Measurements from ENCODE around the gene CEP112. TPM values are rescaled to one million over a fixed set of nuclear protein-coding genes. Genes with fewer than 3 reads are reported as not detected.

The CEP112 gene
- total and polyA plus RNA-seq, 2 of the 13 experiments (the other 11 are each of a cell fraction or from before 2014, with no cell fraction given), result 1.2 to 3.4 TPM

DNA sequence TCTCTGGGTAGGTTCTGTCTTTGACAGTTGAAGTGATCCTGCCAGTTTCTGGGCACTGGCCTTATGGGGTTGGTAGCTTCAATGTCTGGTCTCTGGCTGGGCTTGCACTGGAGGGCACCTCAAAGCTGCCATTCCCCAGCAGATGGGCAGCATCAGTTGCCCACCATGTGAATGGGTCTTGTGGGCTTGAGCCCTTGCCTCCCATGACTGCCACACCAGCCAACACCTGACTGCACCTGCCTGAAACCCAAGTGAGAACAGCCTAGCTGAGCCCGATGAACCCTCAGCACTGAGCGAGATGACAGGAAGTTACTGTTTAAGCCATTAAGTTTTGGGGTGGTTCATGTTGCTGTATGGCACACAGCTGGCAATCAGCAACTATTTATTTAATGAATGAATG, 561.4 kb downstream of the CEP112 start (continued):
- TF ChIP-seq, protein P1, sequence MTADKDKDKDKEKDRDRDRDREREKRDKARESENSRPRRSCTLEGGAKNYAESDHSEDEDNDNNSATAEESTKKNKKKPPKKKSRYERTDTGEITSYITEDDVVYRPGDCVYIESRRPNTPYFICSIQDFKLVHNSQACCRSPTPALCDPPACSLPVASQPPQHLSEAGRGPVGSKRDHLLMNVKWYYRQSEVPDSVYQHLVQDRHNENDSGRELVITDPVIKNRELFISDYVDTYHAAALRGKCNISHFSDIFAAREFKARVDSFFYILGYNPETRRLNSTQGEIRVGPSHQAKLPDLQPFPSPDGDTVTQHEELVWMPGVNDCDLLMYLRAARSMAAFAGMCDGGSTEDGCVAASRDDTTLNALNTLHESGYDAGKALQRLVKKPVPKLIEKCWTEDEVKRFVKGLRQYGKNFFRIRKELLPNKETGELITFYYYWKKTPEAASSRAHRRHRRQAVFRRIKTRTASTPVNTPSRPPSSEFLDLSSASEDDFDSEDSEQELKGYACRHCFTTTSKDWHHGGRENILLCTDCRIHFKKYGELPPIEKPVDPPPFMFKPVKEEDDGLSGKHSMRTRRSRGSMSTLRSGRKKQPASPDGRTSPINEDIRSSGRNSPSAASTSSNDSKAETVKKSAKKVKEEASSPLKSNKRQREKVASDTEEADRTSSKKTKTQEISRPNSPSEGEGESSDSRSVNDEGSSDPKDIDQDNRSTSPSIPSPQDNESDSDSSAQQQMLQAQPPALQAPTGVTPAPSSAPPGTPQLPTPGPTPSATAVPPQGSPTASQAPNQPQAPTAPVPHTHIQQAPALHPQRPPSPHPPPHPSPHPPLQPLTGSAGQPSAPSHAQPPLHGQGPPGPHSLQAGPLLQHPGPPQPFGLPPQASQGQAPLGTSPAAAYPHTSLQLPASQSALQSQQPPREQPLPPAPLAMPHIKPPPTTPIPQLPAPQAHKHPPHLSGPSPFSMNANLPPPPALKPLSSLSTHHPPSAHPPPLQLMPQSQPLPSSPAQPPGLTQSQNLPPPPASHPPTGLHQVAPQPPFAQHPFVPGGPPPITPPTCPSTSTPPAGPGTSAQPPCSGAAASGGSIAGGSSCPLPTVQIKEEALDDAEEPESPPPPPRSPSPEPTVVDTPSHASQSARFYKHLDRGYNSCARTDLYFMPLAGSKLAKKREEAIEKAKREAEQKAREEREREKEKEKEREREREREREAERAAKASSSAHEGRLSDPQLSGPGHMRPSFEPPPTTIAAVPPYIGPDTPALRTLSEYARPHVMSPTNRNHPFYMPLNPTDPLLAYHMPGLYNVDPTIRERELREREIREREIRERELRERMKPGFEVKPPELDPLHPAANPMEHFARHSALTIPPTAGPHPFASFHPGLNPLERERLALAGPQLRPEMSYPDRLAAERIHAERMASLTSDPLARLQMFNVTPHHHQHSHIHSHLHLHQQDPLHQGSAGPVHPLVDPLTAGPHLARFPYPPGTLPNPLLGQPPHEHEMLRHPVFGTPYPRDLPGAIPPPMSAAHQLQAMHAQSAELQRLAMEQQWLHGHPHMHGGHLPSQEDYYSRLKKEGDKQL (CRISPR knock-in tag; IDR thresholded peaks at IDR 0.05; ENCODE audit: low read depth), result no peak
- TF ChIP-seq ZKSCAN1 (IDR thresholded peaks at IDR 0.05; ENCODE audit: low read length), result no peak

DNA sequence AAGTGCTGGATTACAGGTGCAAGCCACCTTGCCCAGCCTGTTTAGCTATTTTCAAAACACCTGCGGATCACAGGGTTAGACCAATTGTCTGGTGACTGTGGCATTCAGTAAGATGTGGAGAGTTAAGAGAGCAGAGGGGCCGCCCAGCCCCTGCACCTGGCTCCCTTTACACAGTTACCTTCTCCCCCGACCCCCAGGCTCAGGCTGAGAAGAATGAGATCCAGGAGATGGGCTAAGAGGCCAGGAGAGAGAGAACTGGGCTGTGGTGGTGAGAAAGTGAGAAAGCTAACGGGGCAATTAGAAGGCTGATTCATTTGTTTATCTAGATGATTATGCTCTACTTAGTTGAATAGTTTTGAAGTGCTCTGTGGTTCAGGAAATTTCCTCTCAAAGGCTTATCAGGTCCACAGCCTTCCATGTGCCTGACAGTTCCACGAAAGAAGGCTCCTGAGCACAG, 562.7 kb downstream of the CEP112 start:
- H3K27ac ChIP-seq (ENCODE audit: extremely low read length, insufficient read depth, low read length), result no peak overlapping the region
- ATAC-seq (no peak; the same call in 2 of the 3 replicates), DNase-seq (ENCODE audit: low spot score) (no peak), FAIRE-seq (no peak)
- no peaks in the 10 kb centered on the region for H3K79me2 ChIP-seq (ENCODE audit: insufficient read depth, low read length)
- H3K9me3 ChIP-seq (ENCODE audit: low read length), result no peaks in the 10 kb centered on the region
- POLR2A ChIA-PET, result no interaction called here
- no peaks in the 10 kb centered on the region for H3K27me3 ChIP-seq (ENCODE audit: control insufficient read depth in 1 of 2, insufficient read depth in 2 of 2, low read length in 2 of 2)
- CTCF ChIA-PET (ENCODE audit: low intra/inter-chr PET ratio, low total read pairs), result no interaction called here
- intact Hi-C loops (cut with micrococcal nuclease; ENCODE audit: unreplicated experiment), result loop anchor here (2.0 to 5.0 kb wide), 3 partner anchors 40 to 67 kb away; partner anchors contain the start of gene AXIN2
- peaks cover 50% of the 10 kb centered on the region for H3K4me1 ChIP-seq (ENCODE audit: insufficient read depth, low read length)
- in situ Hi-C loops (cut with HindIII; ENCODE audit: extremely low pct_ligation_motif_present, low pct_unique_long_range_greater_than_20kb), result loop anchor here (5.0 kb wide), 1 partner anchor 67 kb away; the partner anchor contains the start of gene AXIN2
- WGBS (ENCODE audit: low lambda C conversion rate), result 66% methylated on average over 5 of the region's 5 CpGs
- no peak overlapping the region for H3K4me2 ChIP-seq (ENCODE audit: low read depth, low read length)
- no peaks in the 10 kb centered on the region for H3K36me3 ChIP-seq (replicated peaks in 1 of 2; ENCODE audit: control insufficient read depth in 1 of 2, insufficient read depth in 2 of 2, low read length in 2 of 2)
- H3K4me3 ChIP-seq (replicated peaks in 1 of 3; ENCODE audit: insufficient read depth in 1 of 3, low read depth in 2 of 3, low read length in 3 of 3), result no peak overlapping the region
- no peak overlapping the region for H2AFZ ChIP-seq (ENCODE audit: low read length)
- BruUV-seq (replicated peaks), result no TSS peak
- H3K9ac ChIP-seq (ENCODE audit: insufficient read depth, low read depth, low read length), result no peak overlapping the region
- no peaks in the 10 kb centered on the region for H4K20me1 ChIP-seq (ENCODE audit: insufficient read depth, low read length)
- peak; percentile 64 for TF ChIP-seq FOSL2 (CRISPR knock-in tag; IDR thresholded peaks at IDR 0.05)
- peak in 1 of 2 experiments; percentile 47; a peak in 1 of 4 replicates for TF ChIP-seq EP300 (IDR thresholded peaks at IDR 0.05; ENCODE audit: low read depth in 2 of 2, low read length in 2 of 2)
- no peak for TF ChIP-seq EP300 (CRISPR knock-in tag; IDR thresholded peaks at IDR 0.05; ENCODE audit: borderline replicate concordance)
- TF ChIP-seq CBX5 (CRISPR knock-in tag; IDR thresholded peaks at IDR 0.05; ENCODE audit: borderline replicate concordance), result no peak
- TF ChIP-seq, protein P2, sequence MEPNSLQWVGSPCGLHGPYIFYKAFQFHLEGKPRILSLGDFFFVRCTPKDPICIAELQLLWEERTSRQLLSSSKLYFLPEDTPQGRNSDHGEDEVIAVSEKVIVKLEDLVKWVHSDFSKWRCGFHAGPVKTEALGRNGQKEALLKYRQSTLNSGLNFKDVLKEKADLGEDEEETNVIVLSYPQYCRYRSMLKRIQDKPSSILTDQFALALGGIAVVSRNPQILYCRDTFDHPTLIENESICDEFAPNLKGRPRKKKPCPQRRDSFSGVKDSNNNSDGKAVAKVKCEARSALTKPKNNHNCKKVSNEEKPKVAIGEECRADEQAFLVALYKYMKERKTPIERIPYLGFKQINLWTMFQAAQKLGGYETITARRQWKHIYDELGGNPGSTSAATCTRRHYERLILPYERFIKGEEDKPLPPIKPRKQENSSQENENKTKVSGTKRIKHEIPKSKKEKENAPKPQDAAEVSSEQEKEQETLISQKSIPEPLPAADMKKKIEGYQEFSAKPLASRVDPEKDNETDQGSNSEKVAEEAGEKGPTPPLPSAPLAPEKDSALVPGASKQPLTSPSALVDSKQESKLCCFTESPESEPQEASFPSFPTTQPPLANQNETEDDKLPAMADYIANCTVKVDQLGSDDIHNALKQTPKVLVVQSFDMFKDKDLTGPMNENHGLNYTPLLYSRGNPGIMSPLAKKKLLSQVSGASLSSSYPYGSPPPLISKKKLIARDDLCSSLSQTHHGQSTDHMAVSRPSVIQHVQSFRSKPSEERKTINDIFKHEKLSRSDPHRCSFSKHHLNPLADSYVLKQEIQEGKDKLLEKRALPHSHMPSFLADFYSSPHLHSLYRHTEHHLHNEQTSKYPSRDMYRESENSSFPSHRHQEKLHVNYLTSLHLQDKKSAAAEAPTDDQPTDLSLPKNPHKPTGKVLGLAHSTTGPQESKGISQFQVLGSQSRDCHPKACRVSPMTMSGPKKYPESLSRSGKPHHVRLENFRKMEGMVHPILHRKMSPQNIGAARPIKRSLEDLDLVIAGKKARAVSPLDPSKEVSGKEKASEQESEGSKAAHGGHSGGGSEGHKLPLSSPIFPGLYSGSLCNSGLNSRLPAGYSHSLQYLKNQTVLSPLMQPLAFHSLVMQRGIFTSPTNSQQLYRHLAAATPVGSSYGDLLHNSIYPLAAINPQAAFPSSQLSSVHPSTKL (CRISPR knock-in tag; IDR thresholded peaks at IDR 0.05), result peak; percentile 29; the same call in 1 of the 2 replicates
- 0 out of 2 replicates have a peak, but pooled peaks have one; percentile 40 for TF ChIP-seq NRL (CRISPR knock-in tag; IDR thresholded peaks at IDR 0.05; ENCODE audit: borderline replicate concordance)
- TF ChIP-seq SAP130 (CRISPR knock-in tag; IDR thresholded peaks at IDR 0.05; ENCODE audit: low read depth), result peak; percentile 34; the same call in 1 of the 2 replicates
- TF ChIP-seq ZFP36L2 (CRISPR knock-in tag; IDR thresholded peaks at IDR 0.05), result no peak

Measured in HepG2 (cell line).